ENCODE measurements around the gene RPL13.
"Not testable (repeated sequence)": the region's sequence is repeated elsewhere in the genome, so short reads cannot be mapped to it uniquely, and the experiment has no call there.

Gene RPL13

DNA sequence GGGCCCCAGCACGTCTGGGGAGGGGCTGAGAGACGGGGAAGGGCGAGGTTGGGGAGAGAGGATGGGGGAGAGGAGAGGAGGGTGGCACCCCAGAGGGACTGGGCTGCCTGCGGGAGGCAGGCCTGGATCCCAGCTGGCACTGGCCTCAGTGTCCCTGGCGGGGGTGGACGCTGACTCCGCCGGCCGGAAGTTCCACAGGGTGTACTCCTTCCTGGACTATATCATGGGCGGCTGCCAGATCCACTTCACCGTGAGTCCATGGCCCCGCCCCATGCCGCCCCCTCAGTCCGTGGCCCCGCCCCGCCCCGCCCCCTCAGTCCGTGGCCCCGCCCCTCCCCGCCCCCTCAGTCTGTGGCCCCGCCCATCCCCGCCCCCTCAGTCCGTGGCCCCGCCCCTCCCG lies 26.4 kb downstream of the RPL13 start:
- Histone ChIP-seq H3K9me3 (ENCODE audit: insufficient read depth, low read length) (no peaks in the 10 kb centered on the region), H3K27me3 (ENCODE audit: low read length) (no peaks in the 10 kb centered on the region), H3K4me2 (ENCODE audit: low read depth, low read length, poor library complexity, severe bottlenecking) (no peak overlapping the region), H3K79me2 (ENCODE audit: insufficient read depth, low read length) (no peaks in the 10 kb centered on the region), H3K4me3 (ENCODE audit: insufficient read depth, low read length, poor library complexity, severe bottlenecking) (no peak overlapping the region), H3K27ac (ENCODE audit: low read depth, low read length) (no peak overlapping the region), H3K9me2 (replicated peaks; ENCODE audit: insufficient read depth, low read length) (no peaks in the 10 kb centered on the region), H2AFZ (ENCODE audit: low read depth, low read length, severe bottlenecking) (no peak overlapping the region), H3K9ac (ENCODE audit: low read length) (no peak overlapping the region), H3F3A (ENCODE audit: insufficient read depth) (no peaks in the 10 kb centered on the region), H3K36me3 (ENCODE audit: low read length) (no peaks in the 10 kb centered on the region), H4K20me1 (ENCODE audit: low read depth, low read length) (no peaks in the 10 kb centered on the region)
- TF ChIP-seq, protein P1, sequence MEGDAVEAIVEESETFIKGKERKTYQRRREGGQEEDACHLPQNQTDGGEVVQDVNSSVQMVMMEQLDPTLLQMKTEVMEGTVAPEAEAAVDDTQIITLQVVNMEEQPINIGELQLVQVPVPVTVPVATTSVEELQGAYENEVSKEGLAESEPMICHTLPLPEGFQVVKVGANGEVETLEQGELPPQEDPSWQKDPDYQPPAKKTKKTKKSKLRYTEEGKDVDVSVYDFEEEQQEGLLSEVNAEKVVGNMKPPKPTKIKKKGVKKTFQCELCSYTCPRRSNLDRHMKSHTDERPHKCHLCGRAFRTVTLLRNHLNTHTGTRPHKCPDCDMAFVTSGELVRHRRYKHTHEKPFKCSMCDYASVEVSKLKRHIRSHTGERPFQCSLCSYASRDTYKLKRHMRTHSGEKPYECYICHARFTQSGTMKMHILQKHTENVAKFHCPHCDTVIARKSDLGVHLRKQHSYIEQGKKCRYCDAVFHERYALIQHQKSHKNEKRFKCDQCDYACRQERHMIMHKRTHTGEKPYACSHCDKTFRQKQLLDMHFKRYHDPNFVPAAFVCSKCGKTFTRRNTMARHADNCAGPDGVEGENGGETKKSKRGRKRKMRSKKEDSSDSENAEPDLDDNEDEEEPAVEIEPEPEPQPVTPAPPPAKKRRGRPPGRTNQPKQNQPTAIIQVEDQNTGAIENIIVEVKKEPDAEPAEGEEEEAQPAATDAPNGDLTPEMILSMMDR (IDR thresholded peaks at IDR 0.05; ENCODE audit: insufficient read depth, low read length, poor library complexity, severe bottlenecking) = no peak
- no peak for TF ChIP-seq EZH2phosphoT487 (conservative IDR thresholded peaks at IDR 0.05; ENCODE audit: low read length)

DNA sequence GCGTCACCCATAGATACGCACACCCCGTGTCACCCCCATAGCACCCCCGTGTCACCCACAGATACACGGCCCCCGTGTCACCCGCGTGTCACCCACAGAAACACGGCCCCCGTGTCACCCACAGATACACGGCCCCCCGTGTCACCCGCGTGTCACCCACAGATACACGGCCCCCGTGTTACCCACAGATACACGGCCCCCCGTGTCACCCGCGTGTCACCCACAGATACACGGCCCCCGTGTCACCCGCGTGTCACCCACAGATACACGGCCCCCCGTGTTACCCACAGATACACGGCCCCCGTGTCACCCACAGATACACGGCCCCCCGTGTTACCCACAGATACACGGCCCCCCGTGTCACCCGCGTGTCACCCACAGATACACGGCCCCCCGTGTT lies 27.2 kb downstream of the RPL13 start:
- not testable (repeated sequence) for H3K9ac ChIP-seq (ENCODE audit: low read length); H2AFZ ChIP-seq (ENCODE audit: low read depth, low read length, severe bottlenecking); H3K9me2 ChIP-seq (replicated peaks; ENCODE audit: insufficient read depth, low read length); H3K27ac ChIP-seq (ENCODE audit: low read depth, low read length); H3K4me2 ChIP-seq (ENCODE audit: low read depth, low read length, poor library complexity, severe bottlenecking); H3K9me3 ChIP-seq (ENCODE audit: insufficient read depth, low read length); H3K79me2 ChIP-seq (ENCODE audit: insufficient read depth, low read length); H4K20me1 ChIP-seq (ENCODE audit: low read depth, low read length); H3F3A ChIP-seq (ENCODE audit: insufficient read depth); H3K27me3 ChIP-seq (ENCODE audit: low read length); H3K36me3 ChIP-seq (ENCODE audit: low read length); H3K4me3 ChIP-seq (ENCODE audit: insufficient read depth, low read length, poor library complexity, severe bottlenecking)

DNA sequence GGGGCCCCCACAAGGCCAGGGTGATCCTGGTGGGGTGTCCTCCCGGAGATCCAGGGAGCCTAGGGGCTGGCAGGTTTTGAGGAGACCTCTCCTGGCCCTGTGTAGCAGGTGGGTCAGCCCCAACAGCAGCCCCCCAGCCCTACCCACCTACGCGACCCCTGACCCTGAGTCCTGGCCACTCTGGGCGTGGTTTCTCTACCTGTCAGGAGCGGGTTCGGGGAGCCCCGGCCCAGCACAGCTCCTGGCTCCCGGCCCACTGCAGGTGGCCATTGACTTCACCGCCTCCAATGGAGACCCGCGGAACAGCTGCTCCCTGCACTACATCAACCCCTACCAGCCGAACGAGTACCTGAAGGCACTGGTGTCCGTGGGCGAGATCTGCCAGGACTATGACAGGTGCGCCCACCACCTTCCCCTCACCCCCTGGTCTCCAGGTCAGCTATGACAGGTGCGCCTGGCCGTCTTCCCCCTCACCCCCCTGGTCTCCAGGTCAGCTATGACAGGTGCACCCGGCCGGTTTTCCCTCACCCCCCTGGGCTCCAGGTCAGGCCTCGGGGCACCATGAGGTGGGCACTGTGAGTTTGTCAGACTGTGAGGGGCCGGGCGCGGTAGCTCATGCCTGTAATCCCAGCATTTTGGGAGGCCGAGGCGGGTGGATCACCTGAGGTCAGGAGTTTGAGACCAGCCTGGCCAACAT lies 28.1 kb downstream of the RPL13 start:
- Histone ChIP-seq H3K4me3 (ENCODE audit: insufficient read depth, low read length, poor library complexity, severe bottlenecking) (no peak overlapping the region), H3K9me2 (replicated peaks; ENCODE audit: insufficient read depth, low read length) (no peaks in the 10 kb centered on the region), H4K20me1 (ENCODE audit: low read depth, low read length) (no peaks in the 10 kb centered on the region), H3K4me2 (ENCODE audit: low read depth, low read length, poor library complexity, severe bottlenecking) (no peak overlapping the region), H3K79me2 (ENCODE audit: insufficient read depth, low read length) (no peaks in the 10 kb centered on the region), H3K27me3 (ENCODE audit: low read length) (no peaks in the 10 kb centered on the region), H3K9me3 (ENCODE audit: insufficient read depth, low read length) (no peaks in the 10 kb centered on the region), H3K36me3 (ENCODE audit: low read length) (no peaks in the 10 kb centered on the region), H2AFZ (ENCODE audit: low read depth, low read length, severe bottlenecking) (no peak overlapping the region), H3K9ac (ENCODE audit: low read length) (no peak overlapping the region), H3F3A (ENCODE audit: insufficient read depth) (no peaks in the 10 kb centered on the region), H3K27ac (ENCODE audit: low read depth, low read length) (no peak overlapping the region)
- TF ChIP-seq, protein P1 (IDR thresholded peaks at IDR 0.05; ENCODE audit: insufficient read depth, low read length, poor library complexity, severe bottlenecking) = no peak
- TF ChIP-seq EZH2phosphoT487 (conservative IDR thresholded peaks at IDR 0.05; ENCODE audit: low read length) = no peak

DNA sequence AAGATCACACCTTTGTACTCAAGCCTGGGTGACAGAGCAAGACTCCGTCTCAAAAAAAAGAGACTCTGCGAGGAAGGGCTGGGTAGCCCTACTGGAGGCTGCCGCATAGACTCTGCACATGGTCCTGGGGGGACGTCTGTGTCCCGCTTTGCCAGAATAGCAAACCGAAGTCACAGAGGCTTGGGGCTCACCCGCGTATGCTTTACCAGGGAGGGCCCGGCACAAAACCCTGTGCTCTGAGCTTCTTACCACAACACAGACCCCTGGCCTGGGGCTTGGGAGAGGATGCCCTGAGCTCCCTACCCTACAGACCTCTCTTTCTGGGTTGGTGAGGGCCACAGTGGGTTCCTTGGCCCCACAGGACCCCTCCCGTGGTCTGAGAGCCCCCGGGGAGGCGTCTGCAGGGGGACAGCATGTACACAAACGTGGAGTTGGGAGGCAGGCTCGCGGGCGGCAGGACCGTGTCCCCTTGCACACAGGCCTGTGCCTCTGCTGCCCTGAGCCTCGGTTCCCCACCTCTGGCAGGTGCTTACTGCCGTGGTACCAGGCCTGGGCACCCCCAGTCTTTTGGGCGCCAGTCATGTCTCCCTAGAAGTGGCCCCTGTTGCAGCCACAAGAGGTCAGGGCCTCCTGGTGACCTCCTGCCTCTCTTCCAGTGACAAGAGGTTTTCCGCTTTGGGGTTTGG lies 28.9 kb downstream of the RPL13 start:
- no peak overlapping the region for H2AFZ ChIP-seq (ENCODE audit: low read depth, low read length, severe bottlenecking)
- H3K9ac ChIP-seq (ENCODE audit: low read length) = no peak overlapping the region
- no peaks in the 10 kb centered on the region for H3K36me3 ChIP-seq (ENCODE audit: low read length)
- no peaks in the 10 kb centered on the region for H4K20me1 ChIP-seq (ENCODE audit: low read depth, low read length)
- no peak overlapping the region for H3K4me2 ChIP-seq (ENCODE audit: low read depth, low read length, poor library complexity, severe bottlenecking)
- no peaks in the 10 kb centered on the region for H3K27me3 ChIP-seq (ENCODE audit: low read length)
- H3K79me2 ChIP-seq (ENCODE audit: insufficient read depth, low read length) = no peaks in the 10 kb centered on the region
- no peak overlapping the region for H3K4me3 ChIP-seq (ENCODE audit: insufficient read depth, low read length, poor library complexity, severe bottlenecking)
- no peak overlapping the region for H3K27ac ChIP-seq (ENCODE audit: low read depth, low read length)
- no peaks in the 10 kb centered on the region for H3K9me2 ChIP-seq (replicated peaks; ENCODE audit: insufficient read depth, low read length)
- TF ChIP-seq, protein P1 (IDR thresholded peaks at IDR 0.05; ENCODE audit: insufficient read depth, low read length, poor library complexity, severe bottlenecking) = no peak
- TF ChIP-seq EZH2phosphoT487 (conservative IDR thresholded peaks at IDR 0.05; ENCODE audit: low read length) = no peak
- no peaks in the 10 kb centered on the region for H3K9me3 ChIP-seq (ENCODE audit: insufficient read depth, low read length)
- no peaks in the 10 kb centered on the region for H3F3A ChIP-seq (ENCODE audit: insufficient read depth)

Data from SU-DHL-6 (cell line).